ENCODE measurements around the gene PTK7.

Gene PTK7

DNA sequence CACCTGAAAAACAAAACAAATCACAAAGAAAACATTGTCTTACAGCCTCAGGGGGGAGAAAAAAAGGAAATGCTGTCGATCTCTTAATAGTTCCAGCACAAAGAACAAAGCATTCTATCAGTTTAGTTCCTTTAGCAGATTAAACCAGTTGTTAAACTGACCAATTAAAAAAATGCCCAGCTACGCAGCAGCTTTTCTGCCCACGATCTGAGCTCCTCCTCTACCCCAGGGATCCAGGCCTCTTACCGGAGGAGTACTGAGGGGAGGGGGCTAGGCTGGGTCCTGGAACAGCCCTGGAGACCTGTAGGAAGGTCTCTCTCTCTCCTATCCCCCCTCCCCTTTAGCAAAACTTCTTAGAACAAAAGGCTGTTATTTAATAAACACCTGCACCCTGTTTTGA is 13.4 kb downstream of the PTK7 start:
- Histone ChIP-seq H3K9me3 (replicated peaks in 1 of 2; ENCODE audit: control insufficient read depth in 2 of 2, insufficient read depth in 1 of 2, low read depth in 1 of 2, low read length in 2 of 2) (no peaks in the 10 kb centered on the region), H3K36me3 (replicated peaks in 1 of 2; ENCODE audit: control insufficient read depth in 2 of 2, insufficient read depth in 2 of 2, low read length in 2 of 2) (no peaks in the 10 kb centered on the region), H2BK120ac (ENCODE audit: low read depth, low read length) (no peak overlapping the region), H2AK5ac (ENCODE audit: low read depth, low read length) (no peak overlapping the region), H2BK15ac (ENCODE audit: low read length) (no peak overlapping the region), H2BK5ac (ENCODE audit: low read length) (no peak overlapping the region), H3K23ac (ENCODE audit: low read depth, low read length, poor library complexity) (no peak overlapping the region), H3K18ac (ENCODE audit: low read length) (peak overlapping the region; percentile 53), H3K4me2 (ENCODE audit: insufficient read depth, low read length, poor library complexity, severe bottlenecking) (no peak overlapping the region), H3K4ac (ENCODE audit: low read length) (no peak overlapping the region), H3K79me1 (ENCODE audit: low read depth, low read length) (peaks cover 4% of the 10 kb centered on the region), H3K4me1 (ENCODE audit: control insufficient read depth in 2 of 2, insufficient read depth in 1 of 2, low read depth in 1 of 2, low read length in 2 of 2) (peaks cover 30 to 36% of the 10 kb centered on the region in 2 donors), H2BK12ac (ENCODE audit: low read length) (no peak overlapping the region), H2AFZ (ENCODE audit: low read length) (no peak overlapping the region), H4K91ac (ENCODE audit: low read depth, low read length, poor library complexity) (no peak overlapping the region), H3K14ac (ENCODE audit: low read length) (no peak overlapping the region), H3K27me3 (ENCODE audit: control insufficient read depth in 3 of 3, insufficient read depth in 3 of 3, low read depth in 1 of 3, low read length in 3 of 3) (no peaks in the 10 kb centered on the region), H3K9ac (ENCODE audit: low read depth, low read length, poor library complexity) (no peak overlapping the region), H4K8ac (ENCODE audit: low read depth, low read length) (no peak overlapping the region), H3K4me3 (ENCODE audit: low read length in 2 of 2) (no peak overlapping the region), H3K27ac (replicated peaks; ENCODE audit: low read length) (peak overlapping the region; percentile 23)
- DNase-seq (ENCODE audit: low spot score), result no peak
- no CpG with 5 or more reads among the region's 4 CpGs for WGBS, 2 donors (ENCODE audit: extremely low coverage in 2 of 2, insufficient read length in 2 of 2, insufficient replicate concordance in 1 of 2)

DNA sequence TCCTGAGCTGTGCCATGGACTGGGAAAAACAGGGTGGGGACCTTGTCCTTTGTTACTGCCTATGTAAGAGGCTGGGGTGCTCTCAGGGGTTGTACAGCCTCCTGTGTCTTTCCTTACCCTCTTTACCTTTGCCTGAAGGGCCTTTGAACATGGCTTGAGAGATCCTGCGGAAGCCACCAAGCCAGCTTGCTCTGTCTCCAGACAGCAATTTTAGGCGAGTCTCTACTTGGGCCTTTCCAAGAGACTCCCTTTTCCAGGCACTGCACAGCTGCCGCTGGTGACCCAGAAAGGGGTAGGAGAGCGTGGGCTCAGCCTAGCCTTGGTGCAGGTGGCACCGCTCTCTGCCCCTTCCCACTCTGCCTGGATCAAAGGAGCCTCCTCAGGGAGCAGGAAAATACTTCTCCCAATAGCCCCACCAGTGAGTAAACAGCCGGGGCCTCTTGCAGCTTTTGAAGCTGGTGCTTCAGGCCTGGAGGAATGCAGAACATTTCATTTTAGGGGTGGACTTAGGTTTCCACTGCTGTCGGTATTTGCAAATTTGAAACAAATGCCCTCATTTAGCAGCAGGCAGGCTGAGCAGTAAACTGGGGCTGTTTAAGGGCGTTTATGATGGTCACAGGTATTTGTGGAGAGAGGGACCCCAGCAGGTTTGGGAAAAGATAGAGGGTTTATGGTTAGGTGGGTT is 13.9 kb downstream of the PTK7 start:
- no peak overlapping the region for H3K23ac ChIP-seq (ENCODE audit: low read depth, low read length, poor library complexity)
- H2AFZ ChIP-seq (ENCODE audit: low read length), result no peak overlapping the region
- H2BK5ac ChIP-seq (ENCODE audit: low read length), result no peak overlapping the region
- H3K4me1 ChIP-seq (ENCODE audit: control insufficient read depth in 2 of 2, insufficient read depth in 1 of 2, low read depth in 1 of 2, low read length in 2 of 2), result peaks cover 30 to 36% of the 10 kb centered on the region in 2 donors
- H3K9me3 ChIP-seq (replicated peaks in 1 of 2; ENCODE audit: control insufficient read depth in 2 of 2, insufficient read depth in 1 of 2, low read depth in 1 of 2, low read length in 2 of 2), result no peaks in the 10 kb centered on the region
- H3K27me3 ChIP-seq (ENCODE audit: control insufficient read depth in 3 of 3, insufficient read depth in 3 of 3, low read depth in 1 of 3, low read length in 3 of 3), result no peaks in the 10 kb centered on the region
- no peak overlapping the region for H3K4me3 ChIP-seq (ENCODE audit: low read length in 2 of 2)
- H4K8ac ChIP-seq (ENCODE audit: low read depth, low read length), result no peak overlapping the region
- H2BK12ac ChIP-seq (ENCODE audit: low read length), result no peak overlapping the region
- no CpG with 5 or more reads among the region's 8 CpGs for WGBS, 2 donors (ENCODE audit: extremely low coverage in 2 of 2, insufficient read length in 2 of 2, insufficient replicate concordance in 1 of 2)
- H4K91ac ChIP-seq (ENCODE audit: low read depth, low read length, poor library complexity), result no peak overlapping the region
- peak overlapping the region; percentile 21 for H3K4me2 ChIP-seq (ENCODE audit: insufficient read depth, low read length, poor library complexity, severe bottlenecking)
- peak overlapping the region; percentile 80 for H3K18ac ChIP-seq (ENCODE audit: low read length)
- H3K79me1 ChIP-seq (ENCODE audit: low read depth, low read length), result peaks cover 4% of the 10 kb centered on the region
- no peak overlapping the region for H3K14ac ChIP-seq (ENCODE audit: low read length)
- no peak overlapping the region for H2BK120ac ChIP-seq (ENCODE audit: low read depth, low read length)
- no peak overlapping the region for H3K9ac ChIP-seq (ENCODE audit: low read depth, low read length, poor library complexity)
- H3K27ac ChIP-seq (replicated peaks; ENCODE audit: low read length), result peak overlapping the region; percentile 11
- no peaks in the 10 kb centered on the region for H3K36me3 ChIP-seq (replicated peaks in 1 of 2; ENCODE audit: control insufficient read depth in 2 of 2, insufficient read depth in 2 of 2, low read length in 2 of 2)
- H2BK15ac ChIP-seq (ENCODE audit: low read length), result no peak overlapping the region
- H3K4ac ChIP-seq (ENCODE audit: low read length), result no peak overlapping the region
- no peak overlapping the region for H2AK5ac ChIP-seq (ENCODE audit: low read depth, low read length)
- no peak for DNase-seq (ENCODE audit: low spot score)

- peak overlapping the region; percentile 11 for H3K27ac ChIP-seq (replicated peaks; ENCODE audit: low read length)
- peaks cover 31 to 36% of the 10 kb centered on the region in 2 donors for H3K4me1 ChIP-seq (ENCODE audit: control insufficient read depth in 2 of 2, insufficient read depth in 1 of 2, low read depth in 1 of 2, low read length in 2 of 2)
- no peak overlapping the region for H4K91ac ChIP-seq (ENCODE audit: low read depth, low read length, poor library complexity)
Measured at GRCh38 chr6:43090559-43090956, 14.4 kb downstream of the PTK7 start.

DNA sequence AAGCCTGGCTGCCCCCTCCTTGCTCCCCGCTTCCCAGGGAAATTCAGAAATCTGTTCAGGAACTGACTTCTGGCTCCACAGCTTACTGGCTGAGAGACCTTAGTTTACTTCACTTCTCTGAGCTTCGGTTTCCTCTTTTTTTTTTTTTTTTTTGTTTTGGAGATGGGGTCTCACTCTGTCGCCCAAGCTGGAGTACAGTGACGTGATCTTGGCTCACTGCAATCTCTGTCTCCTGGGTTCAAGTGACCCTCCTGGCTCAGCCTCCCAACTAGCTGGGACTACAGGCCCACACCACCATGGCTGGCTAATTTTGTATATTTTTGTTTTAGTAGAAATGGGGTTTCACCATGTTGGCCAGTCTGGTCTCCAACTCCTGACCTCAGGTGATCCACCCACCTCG is 14.9 kb downstream of the PTK7 start:
- Histone ChIP-seq H3K4me2 (ENCODE audit: insufficient read depth, low read length, poor library complexity, severe bottlenecking) (no peak overlapping the region), H3K79me1 (ENCODE audit: low read depth, low read length) (peaks cover 4% of the 10 kb centered on the region), H3K27me3 (ENCODE audit: control insufficient read depth in 3 of 3, insufficient read depth in 3 of 3, low read depth in 1 of 3, low read length in 3 of 3) (no peaks in the 10 kb centered on the region), H3K18ac (ENCODE audit: low read length) (no peak overlapping the region), H3K4me1 (ENCODE audit: control insufficient read depth in 2 of 2, insufficient read depth in 1 of 2, low read depth in 1 of 2, low read length in 2 of 2) (peaks cover 34 to 39% of the 10 kb centered on the region in 2 donors), H2AFZ (ENCODE audit: low read length) (no peak overlapping the region), H3K4ac (ENCODE audit: low read length) (no peak overlapping the region), H2BK5ac (ENCODE audit: low read length) (no peak overlapping the region), H2BK120ac (ENCODE audit: low read depth, low read length) (no peak overlapping the region), H3K4me3 (ENCODE audit: low read length in 2 of 2) (no peak overlapping the region), H2AK5ac (ENCODE audit: low read depth, low read length) (no peak overlapping the region), H3K27ac (replicated peaks; ENCODE audit: low read length) (peak overlapping the region; percentile 11), H3K9me3 (replicated peaks in 1 of 2; ENCODE audit: control insufficient read depth in 2 of 2, insufficient read depth in 1 of 2, low read depth in 1 of 2, low read length in 2 of 2) (no peaks in the 10 kb centered on the region), H2BK15ac (ENCODE audit: low read length) (no peak overlapping the region), H4K91ac (ENCODE audit: low read depth, low read length, poor library complexity) (no peak overlapping the region), H3K9ac (ENCODE audit: low read depth, low read length, poor library complexity) (no peak overlapping the region), H2BK12ac (ENCODE audit: low read length) (no peak overlapping the region), H3K36me3 (replicated peaks in 1 of 2; ENCODE audit: control insufficient read depth in 2 of 2, insufficient read depth in 2 of 2, low read length in 2 of 2) (no peaks in the 10 kb centered on the region), H3K23ac (ENCODE audit: low read depth, low read length, poor library complexity) (no peak overlapping the region), H3K14ac (ENCODE audit: low read length) (no peak overlapping the region), H4K8ac (ENCODE audit: low read depth, low read length) (no peak overlapping the region)
- no peak for DNase-seq (ENCODE audit: low spot score)
- no CpG with 5 or more reads among the region's 5 CpGs for WGBS, 2 donors (ENCODE audit: extremely low coverage in 2 of 2, insufficient read length in 2 of 2, insufficient replicate concordance in 1 of 2)

More at GRCh38 chr6:43090559-43090956, 14.4 kb downstream of the PTK7 start:
- Histone ChIP-seq H3K4ac (ENCODE audit: low read length) (no peak overlapping the region), H3K27me3 (ENCODE audit: control insufficient read depth in 3 of 3, insufficient read depth in 3 of 3, low read depth in 1 of 3, low read length in 3 of 3) (no peaks in the 10 kb centered on the region), H3K23ac (ENCODE audit: low read depth, low read length, poor library complexity) (no peak overlapping the region), H3K79me1 (ENCODE audit: low read depth, low read length) (peaks cover 4% of the 10 kb centered on the region), H2AK5ac (ENCODE audit: low read depth, low read length) (no peak overlapping the region), H3K36me3 (replicated peaks in 1 of 2; ENCODE audit: control insufficient read depth in 2 of 2, insufficient read depth in 2 of 2, low read length in 2 of 2) (no peaks in the 10 kb centered on the region), H3K9ac (ENCODE audit: low read depth, low read length, poor library complexity) (no peak overlapping the region), H4K8ac (ENCODE audit: low read depth, low read length) (no peak overlapping the region), H3K18ac (ENCODE audit: low read length) (no peak overlapping the region), H3K4me3 (ENCODE audit: low read length in 2 of 2) (no peak overlapping the region), H2BK120ac (ENCODE audit: low read depth, low read length) (no peak overlapping the region), H2AFZ (ENCODE audit: low read length) (no peak overlapping the region), H2BK12ac (ENCODE audit: low read length) (no peak overlapping the region), H3K14ac (ENCODE audit: low read length) (no peak overlapping the region), H2BK15ac (ENCODE audit: low read length) (no peak overlapping the region), H2BK5ac (ENCODE audit: low read length) (no peak overlapping the region), H3K9me3 (replicated peaks in 1 of 2; ENCODE audit: control insufficient read depth in 2 of 2, insufficient read depth in 1 of 2, low read depth in 1 of 2, low read length in 2 of 2) (no peaks in the 10 kb centered on the region), H3K4me2 (ENCODE audit: insufficient read depth, low read length, poor library complexity, severe bottlenecking) (peak overlapping the region; percentile 21)
- no peak for DNase-seq (ENCODE audit: low spot score)
- WGBS, 2 donors (ENCODE audit: extremely low coverage in 2 of 2, insufficient read length in 2 of 2, insufficient replicate concordance in 1 of 2), result no CpG with 5 or more reads among the region's 2 CpGs
